GM12872 (cell line): ENCODE data around the gene CDH4.

ENCODE experiments used
- TF ChIP-seq, protein P1 (sequence below): IDR thresholded peaks from 3 replicates; pipeline ENCODE4 v1.5.1; 2011; ENCODE audit warnings: low read depth, mild to moderate bottlenecking, low read length, moderate library complexity; ENCODE audit not compliant: insufficient read depth

The CDH4 gene

DNA sequence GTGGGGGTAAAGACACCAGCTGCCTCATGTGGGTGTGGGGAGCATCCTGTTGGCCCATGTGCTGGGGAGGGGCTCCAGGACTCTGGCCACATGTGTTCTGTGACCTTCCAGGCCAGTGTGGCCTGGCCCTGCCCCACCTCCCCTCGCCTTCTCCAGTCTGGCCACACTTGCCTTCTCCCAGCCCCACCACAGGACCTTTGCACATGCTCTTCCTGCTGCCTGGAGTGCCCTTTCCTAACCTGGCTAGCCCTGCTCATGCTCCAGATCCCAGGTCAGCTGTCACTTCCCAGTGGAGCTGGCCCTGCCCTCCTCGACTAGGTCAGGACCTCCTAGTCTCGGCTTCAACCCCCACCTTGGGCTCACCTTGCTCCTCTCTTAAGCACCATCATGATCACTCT lies 183.8 kb downstream of the CDH4 start:
- TF ChIP-seq, protein P1, sequence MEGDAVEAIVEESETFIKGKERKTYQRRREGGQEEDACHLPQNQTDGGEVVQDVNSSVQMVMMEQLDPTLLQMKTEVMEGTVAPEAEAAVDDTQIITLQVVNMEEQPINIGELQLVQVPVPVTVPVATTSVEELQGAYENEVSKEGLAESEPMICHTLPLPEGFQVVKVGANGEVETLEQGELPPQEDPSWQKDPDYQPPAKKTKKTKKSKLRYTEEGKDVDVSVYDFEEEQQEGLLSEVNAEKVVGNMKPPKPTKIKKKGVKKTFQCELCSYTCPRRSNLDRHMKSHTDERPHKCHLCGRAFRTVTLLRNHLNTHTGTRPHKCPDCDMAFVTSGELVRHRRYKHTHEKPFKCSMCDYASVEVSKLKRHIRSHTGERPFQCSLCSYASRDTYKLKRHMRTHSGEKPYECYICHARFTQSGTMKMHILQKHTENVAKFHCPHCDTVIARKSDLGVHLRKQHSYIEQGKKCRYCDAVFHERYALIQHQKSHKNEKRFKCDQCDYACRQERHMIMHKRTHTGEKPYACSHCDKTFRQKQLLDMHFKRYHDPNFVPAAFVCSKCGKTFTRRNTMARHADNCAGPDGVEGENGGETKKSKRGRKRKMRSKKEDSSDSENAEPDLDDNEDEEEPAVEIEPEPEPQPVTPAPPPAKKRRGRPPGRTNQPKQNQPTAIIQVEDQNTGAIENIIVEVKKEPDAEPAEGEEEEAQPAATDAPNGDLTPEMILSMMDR: no peak

DNA sequence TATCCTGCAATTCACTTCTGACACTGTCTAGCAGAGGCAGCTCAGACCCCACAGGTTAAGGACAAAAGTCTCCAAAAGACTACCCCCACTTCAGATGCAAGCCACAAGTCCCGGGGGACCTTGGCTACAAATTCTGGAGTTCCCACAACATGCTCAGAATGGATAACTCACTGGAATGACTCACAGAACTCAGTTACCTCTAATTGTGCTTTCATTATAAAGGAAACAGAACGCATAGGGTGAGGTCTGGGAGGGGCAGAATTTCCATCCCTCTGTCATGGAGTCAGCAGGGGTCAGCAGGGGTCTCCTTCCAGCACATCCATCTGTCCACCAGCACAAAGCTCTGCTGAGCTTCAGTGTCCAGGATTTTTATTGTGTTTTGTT lies 184.2 kb downstream of the CDH4 start:
- TF ChIP-seq, protein P1: no peak

DNA sequence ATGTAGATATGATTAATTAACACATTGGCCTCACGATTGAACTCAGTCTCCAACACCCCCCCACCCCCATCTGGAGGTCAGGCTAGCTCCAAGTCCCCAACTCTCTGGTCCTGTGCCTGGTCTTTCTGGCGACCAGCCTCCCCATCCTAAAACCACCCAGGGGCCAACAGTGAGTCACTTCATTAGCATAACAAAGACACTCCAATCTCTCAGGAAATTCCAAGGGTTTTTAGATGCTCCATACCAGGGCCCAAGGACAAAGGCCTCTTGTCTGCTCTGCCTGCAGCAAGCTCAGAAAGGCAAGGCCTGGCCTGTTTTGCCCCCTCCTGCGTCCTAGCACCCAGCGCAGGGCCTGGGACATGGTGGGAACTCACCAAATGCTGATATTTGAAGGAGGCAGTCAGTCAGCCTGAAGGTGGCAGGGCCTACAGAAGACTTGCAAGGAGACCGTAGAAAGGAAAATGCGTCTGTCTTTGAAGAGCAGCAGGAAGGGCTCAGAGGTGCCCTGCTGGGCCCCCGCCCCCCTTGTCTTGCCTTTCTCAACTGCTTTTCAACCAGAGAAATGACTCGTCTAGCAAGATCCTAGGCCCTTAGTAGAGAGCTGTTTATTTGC lies 184.7 kb downstream of the CDH4 start:
- TF ChIP-seq, protein P1: no peak

DNA sequence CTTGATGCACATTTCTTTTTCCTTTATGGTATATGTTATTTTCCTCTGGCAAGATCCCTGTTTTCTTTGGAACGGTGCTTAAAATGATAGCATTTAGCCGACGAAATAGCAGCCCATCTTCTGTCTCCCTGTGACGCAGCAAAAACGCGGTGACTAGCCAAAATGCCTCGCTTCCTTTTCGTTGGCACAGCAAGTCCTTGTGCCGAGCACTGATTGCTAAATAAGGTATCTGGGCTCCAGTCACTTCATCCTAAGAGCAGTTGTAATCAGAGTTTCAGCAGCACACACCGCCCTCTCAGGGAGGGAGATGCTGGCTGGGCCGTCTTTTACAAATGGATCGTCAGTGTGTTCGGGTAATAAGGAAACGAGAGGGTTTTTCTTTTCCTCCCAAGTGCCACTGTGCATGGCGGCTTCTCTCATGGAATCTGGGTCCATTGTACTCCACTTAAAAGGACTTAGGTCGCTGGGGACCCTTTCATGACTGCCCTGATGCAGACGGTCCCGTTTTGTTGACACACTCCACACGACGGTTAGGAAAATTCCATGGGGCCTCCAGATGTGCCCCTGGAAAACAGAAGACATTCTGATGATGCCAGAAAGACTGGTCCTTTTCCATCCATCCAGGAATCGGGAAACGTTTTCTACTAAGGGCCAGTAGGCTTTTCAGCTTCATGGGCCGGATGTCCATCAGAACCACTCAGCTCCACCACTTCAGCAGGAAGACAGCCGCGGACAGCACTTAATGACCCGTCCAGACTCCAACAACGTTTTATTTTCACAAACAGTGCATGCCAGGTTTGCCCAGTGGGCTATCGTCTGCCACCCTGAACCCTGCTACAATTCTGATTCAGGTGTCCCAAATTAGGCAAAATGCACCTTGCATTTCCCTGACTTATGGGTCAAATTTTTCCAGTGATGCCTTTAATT lies 185.5 kb downstream of the CDH4 start:
- TF ChIP-seq, protein P1: no peak

DNA sequence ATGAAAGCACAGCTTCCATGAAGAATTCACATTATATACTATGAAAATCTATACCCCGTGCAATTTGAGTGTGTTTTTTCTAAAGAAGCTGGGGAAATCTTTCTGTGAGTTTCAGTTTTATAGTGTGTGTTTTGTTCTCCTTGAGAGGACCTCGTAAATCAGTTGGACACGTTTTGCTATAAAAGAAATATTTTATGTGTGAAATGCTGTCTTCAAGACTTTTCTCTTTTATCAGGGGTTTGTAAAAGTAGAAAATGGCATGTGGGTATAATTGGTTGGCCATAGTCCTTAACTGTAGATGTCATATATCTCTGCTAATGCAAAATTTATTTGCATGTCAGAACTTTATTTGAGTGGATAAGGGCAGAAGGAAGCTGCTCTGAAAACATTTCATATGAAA lies 186.2 kb downstream of the CDH4 start:
- TF ChIP-seq, protein P1: no peak

DNA sequence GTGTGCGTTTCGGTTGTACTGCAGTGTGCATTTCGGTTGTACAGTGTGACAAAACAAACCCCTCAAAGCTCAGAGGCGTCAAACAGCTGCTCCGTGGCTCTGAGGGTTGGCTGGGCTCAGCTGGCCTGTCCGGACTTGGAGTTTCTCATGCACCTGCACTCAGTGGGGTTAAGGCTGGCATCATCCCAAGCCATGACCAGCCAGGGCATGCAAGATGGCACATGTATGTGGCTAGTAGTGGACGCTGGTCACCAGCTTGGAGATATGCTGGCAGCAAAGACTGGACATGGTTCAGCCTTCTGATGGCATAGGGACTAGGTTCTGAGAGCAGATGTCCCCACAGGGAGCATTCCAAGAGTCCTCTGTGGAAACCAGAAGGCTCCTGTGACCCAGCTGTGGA lies 187.2 kb downstream of the CDH4 start:
- TF ChIP-seq, protein P1: no peak

DNA sequence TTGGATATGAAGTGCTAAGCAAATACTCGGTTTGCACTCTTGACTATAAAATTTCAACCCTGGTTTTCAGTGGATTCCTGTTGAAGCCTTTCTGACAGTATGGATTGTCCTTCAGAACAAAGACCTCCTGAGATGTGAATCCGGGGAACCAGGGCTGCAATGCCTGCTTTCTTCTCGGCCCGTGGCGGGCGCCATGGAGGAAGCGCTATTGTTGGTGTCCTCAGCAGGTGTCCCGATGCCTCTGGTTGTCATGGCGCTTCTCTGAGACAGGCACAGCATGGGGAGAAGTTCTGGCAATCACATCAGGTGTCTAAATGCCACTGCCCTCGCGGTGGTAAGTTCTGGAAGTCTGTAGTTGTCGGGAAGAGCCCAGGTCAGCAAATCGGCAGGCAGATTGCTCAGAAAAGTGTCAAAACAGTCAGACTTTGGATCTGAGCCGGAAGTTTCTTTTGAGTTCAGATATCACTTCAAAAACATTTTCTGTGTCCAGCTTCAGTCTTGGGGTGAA lies 188.5 kb downstream of the CDH4 start:
- TF ChIP-seq, protein P1: no peak
